ENCODE results near the gene GJB2.

- TF ChIP-seq CTCF (optimal IDR thresholded peaks at IDR 0.05 in 1 of 3, IDR thresholded peaks at IDR 0.05 in 1 of 3, conservative IDR thresholded peaks at IDR 0.05 in 1 of 3; ENCODE audit: extremely low read depth in 1 of 3, insufficient read depth in 2 of 3, low read length in 3 of 3) (no peak), EZH2 (IDR thresholded peaks at IDR 0.05; ENCODE audit: low read length) (peak; percentile 77)
These were observed 31.3 kb downstream of the GJB2 start for GRCh38 chr13:20161275-20161950.
